ENCODE results near the gene ERBB3.

Gene ERBB3

DNA sequence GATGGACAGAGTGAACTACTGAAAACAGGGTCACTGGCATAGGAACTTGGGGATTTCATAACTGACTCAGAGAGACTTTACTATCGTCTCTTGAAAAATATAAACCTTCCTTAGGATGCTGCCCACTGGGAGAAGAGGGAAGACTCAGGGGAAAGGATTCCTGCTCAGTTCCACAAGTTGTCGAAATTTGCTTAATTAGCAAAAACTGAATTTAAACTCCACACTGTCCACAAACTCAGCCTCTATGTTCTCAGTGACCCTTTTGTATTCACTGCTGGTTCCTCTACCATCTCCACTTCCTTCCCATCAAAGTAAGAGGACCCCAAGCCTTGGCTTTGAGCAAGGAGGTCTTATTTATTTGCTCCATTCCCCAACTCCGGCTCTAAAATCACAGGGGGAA is 65.3 kb downstream of the ERBB3 start:
- H3K9me3 ChIP-seq (ENCODE audit: control insufficient read depth in 5 of 5, low read length in 5 of 5): no peaks in the 10 kb centered on the region
- H3K27ac ChIP-seq (ENCODE audit: low read depth, low read length): peak overlapping the region; percentile 90
- peaks cover 2 to 50% (median 41%) of the 10 kb centered on the region in 5 donors for H3K36me3 ChIP-seq (ENCODE audit: control insufficient read depth in 5 of 5, insufficient read depth in 5 of 5, low read length in 5 of 5)
- no peaks in the 10 kb centered on the region for H3K27me3 ChIP-seq (ENCODE audit: control insufficient read depth in 5 of 5, insufficient read depth in 4 of 5, low read length in 5 of 5)
- H3K4me1 ChIP-seq (ENCODE audit: control insufficient read depth in 5 of 5, insufficient read depth in 5 of 5, low read length in 5 of 5): peaks cover 9 to 54% (median 51%) of the 10 kb centered on the region in 5 donors
- H3K9ac ChIP-seq (ENCODE audit: low read length in 5 of 5): no peak overlapping the region
- H3K4me3 ChIP-seq (ENCODE audit: low read depth in 1 of 5, low read length in 5 of 5): no peak overlapping the region

DNA sequence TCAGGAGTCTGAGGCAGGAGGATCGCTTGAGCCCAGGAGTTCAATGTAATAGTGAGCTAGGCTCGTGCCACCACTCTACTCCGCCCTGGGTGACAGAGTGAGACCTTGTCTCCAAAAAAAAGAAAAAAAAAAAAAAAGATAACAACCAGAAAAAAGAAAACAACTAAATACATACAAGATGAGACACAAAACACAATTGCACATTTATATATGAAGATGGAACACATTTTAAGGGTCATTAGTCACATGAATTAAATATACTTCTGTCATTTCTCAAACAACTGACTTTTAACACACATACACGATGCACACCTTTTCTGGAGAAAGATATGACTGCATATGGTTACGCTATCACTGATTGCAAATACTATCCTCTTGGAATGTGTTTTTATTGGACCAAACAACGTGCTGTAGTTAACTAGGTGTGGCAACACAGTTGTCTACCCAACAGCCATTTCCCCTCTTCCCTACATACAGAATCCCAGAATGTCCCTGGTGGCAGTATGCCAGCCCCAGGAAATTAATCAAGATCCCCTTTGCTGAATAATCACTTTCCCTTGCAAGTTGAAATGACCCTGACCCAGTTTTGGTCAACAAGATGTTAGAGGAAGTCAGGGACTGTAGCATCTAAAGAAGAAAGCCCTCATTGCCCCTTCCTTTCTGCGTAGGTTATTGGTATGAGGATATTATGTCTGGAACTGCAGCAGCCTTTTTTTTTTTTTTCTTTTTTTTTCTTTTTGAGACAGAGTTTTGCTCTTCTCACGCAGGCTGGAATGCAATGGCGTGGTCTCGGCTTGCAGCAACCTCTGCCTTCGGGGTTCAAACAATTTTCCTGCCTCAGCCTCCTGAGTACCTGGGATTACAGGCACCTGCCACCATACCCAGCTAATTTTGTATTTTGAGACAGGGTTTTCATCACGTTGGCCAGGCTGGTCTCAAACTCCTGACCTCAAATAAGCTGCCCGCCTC is 66.8 kb downstream of the ERBB3 start:
- H3K36me3 ChIP-seq (ENCODE audit: control insufficient read depth in 5 of 5, insufficient read depth in 5 of 5, low read length in 5 of 5): peaks cover 2 to 36% (median 32%) of the 10 kb centered on the region in 5 donors
- peak overlapping the region; percentile 90 for H3K27ac ChIP-seq (ENCODE audit: low read depth, low read length)
- peak overlapping the region in 2 of 5 donors; percentile 15 to 66 for H3K9ac ChIP-seq (ENCODE audit: low read length in 5 of 5)
- peaks cover 12 to 68% (median 61%) of the 10 kb centered on the region in 5 donors for H3K4me1 ChIP-seq (ENCODE audit: control insufficient read depth in 5 of 5, insufficient read depth in 5 of 5, low read length in 5 of 5)
- H3K4me3 ChIP-seq (ENCODE audit: low read depth in 1 of 5, low read length in 5 of 5): no peak overlapping the region
- H3K9me3 ChIP-seq (ENCODE audit: control insufficient read depth in 5 of 5, low read length in 5 of 5): no peaks in the 10 kb centered on the region
- H3K27me3 ChIP-seq (ENCODE audit: control insufficient read depth in 5 of 5, insufficient read depth in 4 of 5, low read length in 5 of 5): no peaks in the 10 kb centered on the region

DNA sequence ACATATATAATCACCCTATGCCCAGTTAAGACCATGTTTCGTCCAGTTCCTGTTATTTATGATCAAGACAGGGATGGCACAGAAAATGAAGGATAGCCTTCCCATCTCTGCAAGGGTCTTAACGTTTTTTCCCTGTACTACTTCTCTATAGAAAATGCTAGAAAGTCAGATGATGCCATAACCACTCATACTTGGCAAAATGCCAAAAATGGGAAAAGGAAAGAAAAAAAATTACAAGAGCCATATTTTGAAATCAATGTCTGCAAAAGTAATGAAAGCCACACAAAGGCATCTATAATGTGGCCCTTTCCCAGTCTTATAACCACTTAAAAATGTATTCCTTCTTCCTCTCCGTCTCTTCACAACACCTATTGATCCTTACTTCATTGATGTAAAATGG is 70.6 kb downstream of the ERBB3 start:
- Histone ChIP-seq H3K9ac (ENCODE audit: low read length in 5 of 5) (no peak overlapping the region), H3K4me1 (ENCODE audit: control insufficient read depth in 5 of 5, insufficient read depth in 5 of 5, low read length in 5 of 5) (peaks cover 6 to 46% (median 41%) of the 10 kb centered on the region in 5 donors), H3K27ac (ENCODE audit: low read depth, low read length) (peak overlapping the region; percentile 92), H3K36me3 (ENCODE audit: control insufficient read depth in 5 of 5, insufficient read depth in 5 of 5, low read length in 5 of 5) (no peaks in the 10 kb centered on the region), H3K9me3 (ENCODE audit: control insufficient read depth in 5 of 5, low read length in 5 of 5) (no peaks in the 10 kb centered on the region), H3K4me3 (ENCODE audit: low read depth in 1 of 5, low read length in 5 of 5) (no peak overlapping the region), H3K27me3 (ENCODE audit: control insufficient read depth in 5 of 5, insufficient read depth in 4 of 5, low read length in 5 of 5) (no peaks in the 10 kb centered on the region)

DNA sequence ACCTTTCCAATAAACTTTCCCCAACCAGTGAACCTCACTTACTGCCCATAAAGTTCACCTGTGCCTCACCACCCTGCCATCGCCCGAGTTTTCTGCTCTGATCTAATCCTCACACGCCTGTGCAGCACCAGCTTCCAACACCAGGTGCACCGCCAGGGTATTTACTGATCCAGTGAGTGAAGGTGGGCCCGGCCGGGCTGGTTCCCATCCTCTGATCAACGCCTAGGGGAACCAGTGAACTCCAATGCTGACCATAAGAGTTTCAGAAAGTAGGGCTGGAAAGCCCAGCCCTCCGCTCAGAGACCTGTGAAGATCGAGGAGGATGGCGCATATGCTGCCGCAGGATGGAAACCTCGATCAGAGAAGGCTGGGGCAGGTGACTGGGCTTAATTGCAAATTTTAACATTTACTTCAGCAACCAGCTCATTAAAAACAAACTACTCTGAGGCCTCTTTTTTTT is 71.7 kb downstream of the ERBB3 start:
- peak overlapping the region; percentile 92 for H3K27ac ChIP-seq (ENCODE audit: low read depth, low read length)
- H3K4me3 ChIP-seq (ENCODE audit: low read depth in 1 of 5, low read length in 5 of 5): peak overlapping the region; percentile 53 to 82 (median 74)
- H3K9me3 ChIP-seq (ENCODE audit: control insufficient read depth in 5 of 5, low read length in 5 of 5): no peaks in the 10 kb centered on the region
- H3K27me3 ChIP-seq (ENCODE audit: control insufficient read depth in 5 of 5, insufficient read depth in 4 of 5, low read length in 5 of 5): no peaks in the 10 kb centered on the region
- peaks cover 6 to 39% (median 33%) of the 10 kb centered on the region in 5 donors for H3K4me1 ChIP-seq (ENCODE audit: control insufficient read depth in 5 of 5, insufficient read depth in 5 of 5, low read length in 5 of 5)
- peak overlapping the region; percentile 73 to 79 (median 78) for H3K9ac ChIP-seq (ENCODE audit: low read length in 5 of 5)
- no peaks in the 10 kb centered on the region for H3K36me3 ChIP-seq (ENCODE audit: control insufficient read depth in 5 of 5, insufficient read depth in 5 of 5, low read length in 5 of 5)

- Histone ChIP-seq H3K36me3 (ENCODE audit: control insufficient read depth in 5 of 5, insufficient read depth in 5 of 5, low read length in 5 of 5) (no peaks in the 10 kb centered on the region), H3K27ac (ENCODE audit: low read depth, low read length) (peak within 1 kb of the TSS; percentile 92), H3K27me3 (ENCODE audit: control insufficient read depth in 5 of 5, insufficient read depth in 4 of 5, low read length in 5 of 5) (no peaks in the 10 kb centered on the region), H3K9ac (ENCODE audit: low read length in 5 of 5) (peak within 1 kb of the TSS; percentile 73 to 79 (median 78)), H3K9me3 (ENCODE audit: control insufficient read depth in 5 of 5, low read length in 5 of 5) (no peaks in the 10 kb centered on the region), H3K4me1 (ENCODE audit: control insufficient read depth in 5 of 5, insufficient read depth in 5 of 5, low read length in 5 of 5) (peaks cover 3 to 38% (median 33%) of the 10 kb centered on the region in 5 donors), H3K4me3 (ENCODE audit: low read depth in 1 of 5, low read length in 5 of 5) (peak within 1 kb of the TSS; percentile 53 to 83 (median 74))
These were observed 72.3 kb downstream of the ERBB3 start, which contains the start of gene MYL6B for GRCh38 chr12:56152132-56152755. Gene MYL6B (plus strand): TSS chr12:56152587. CDS start chr12:56153919, 1,332 bp downstream.
